MG63 (cell line): ENCODE data around the gene AIM2. TPM values are rescaled to one million over a fixed set of nuclear protein-coding genes. Genes with fewer than 3 reads are reported as not detected.
"Not testable (repeated sequence)": the region's sequence is repeated elsewhere in the genome, so short reads cannot be mapped to it uniquely, and the experiment has no call there.

Source experiments
- DNase-seq: peaks from one replicate; pipeline ENCODE4 v3.0.0-alpha.2; 2020
- H3K27me3 ChIP-seq: fragments of 250-450 bp; sonication (Bioruptor Pico); 2 replicates; pipeline ENCODE4 v1.5.1; 2020; ENCODE audit warnings: mild to moderate bottlenecking, moderate library complexity
- H3K36me3 ChIP-seq: fragments of 250-450 bp; sonication (Bioruptor Pico); 2 replicates; pipeline ENCODE4 v1.5.1; 2020; ENCODE audit warnings: mild to moderate bottlenecking, moderate library complexity
- H3K4me3 ChIP-seq: fragments of 250-450 bp; sonication (Bioruptor Pico); 2 replicates; pipeline ENCODE4 v1.5.1; 2020; ENCODE audit warnings: mild to moderate bottlenecking, moderate library complexity
- H3K9me3 ChIP-seq: fragments of 250-450 bp; sonication (Bioruptor Pico); 2 replicates; pipeline ENCODE4 v1.5.1; 2020; ENCODE audit warnings: mild to moderate bottlenecking, moderate library complexity
- total RNA-seq: library from RNA; depleted of rRNA; stranded (reverse); fragments of >200 nt; shearing (Covaris generic); gene quantifications from 2 replicates; pipeline ENCODE4 v1.2.3, GENCODE V29; 2014; ENCODE audit warnings: low replicate concordance; rRNA removed

AIM2 gene, protein sequence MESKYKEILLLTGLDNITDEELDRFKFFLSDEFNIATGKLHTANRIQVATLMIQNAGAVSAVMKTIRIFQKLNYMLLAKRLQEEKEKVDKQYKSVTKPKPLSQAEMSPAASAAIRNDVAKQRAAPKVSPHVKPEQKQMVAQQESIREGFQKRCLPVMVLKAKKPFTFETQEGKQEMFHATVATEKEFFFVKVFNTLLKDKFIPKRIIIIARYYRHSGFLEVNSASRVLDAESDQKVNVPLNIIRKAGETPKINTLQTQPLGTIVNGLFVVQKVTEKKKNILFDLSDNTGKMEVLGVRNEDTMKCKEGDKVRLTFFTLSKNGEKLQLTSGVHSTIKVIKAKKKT
- total RNA-seq = not detected in 2 replicates

DNA sequence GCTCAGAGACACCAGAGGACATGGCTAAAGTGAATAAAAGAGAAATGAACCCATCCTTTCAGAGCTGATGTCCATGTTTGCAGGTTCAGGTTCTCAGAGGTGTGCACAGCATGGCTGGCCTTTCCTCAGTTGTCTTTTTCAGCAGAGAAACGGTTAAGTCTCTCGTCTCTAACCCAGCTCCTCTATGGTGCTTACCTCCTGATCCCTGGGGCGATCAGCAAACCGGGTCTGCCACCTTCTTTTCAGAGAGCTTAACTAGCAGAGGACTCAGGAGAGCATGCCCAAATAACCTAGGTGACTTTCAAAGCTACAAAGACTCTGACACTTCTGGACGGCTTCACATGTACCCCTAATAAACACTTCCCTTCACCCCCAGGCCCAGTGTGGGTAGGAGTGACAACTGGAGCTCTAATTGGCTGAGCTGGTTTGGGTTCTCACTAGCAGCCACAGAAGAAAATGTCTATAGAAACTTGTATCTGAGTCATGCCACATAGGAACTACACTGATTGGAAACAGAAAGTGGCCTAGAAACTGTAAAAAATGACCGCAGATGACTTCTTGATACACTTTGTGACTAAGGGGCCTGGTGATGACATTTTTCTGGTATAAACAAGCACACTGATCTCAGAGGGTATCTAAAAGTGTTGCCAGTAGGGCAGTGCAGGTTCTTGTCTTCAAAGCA, at the start of gene AIM2:
Gene AIM2, minus strand, starts transcription at position 329 of the 682 bp plus-strand sequence. CDS start 3,267 bp downstream, outside the sequence.
- H3K9me3 ChIP-seq = no peaks in the 10 kb centered on the region
- no peak for DNase-seq
- H3K36me3 ChIP-seq = no peaks in the 10 kb centered on the region
- H3K27me3 ChIP-seq = peaks cover 9% of the 10 kb centered on the region
- no peak within 1 kb of the TSS for H3K4me3 ChIP-seq

DNA sequence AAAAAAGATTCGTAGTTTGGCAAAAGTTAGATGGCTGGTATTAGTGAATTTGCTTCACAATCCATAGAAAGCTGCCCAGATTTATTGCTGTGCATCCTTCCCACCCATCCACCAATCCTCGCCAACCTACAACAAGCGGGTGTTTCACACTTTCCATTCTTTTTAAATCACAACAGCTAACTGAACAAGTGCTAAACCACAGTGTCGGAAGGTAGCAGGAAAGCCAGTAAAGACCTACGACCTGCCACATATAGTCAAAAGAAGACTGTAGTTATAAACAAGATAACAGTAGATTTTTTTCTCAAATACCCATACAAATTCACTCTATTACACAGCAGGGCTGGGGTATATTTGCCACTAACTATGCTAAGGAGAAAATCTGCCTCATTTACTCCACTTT, 47.0 kb upstream of the AIM2 start:
- no peaks in the 10 kb centered on the region for H3K36me3 ChIP-seq
- no peaks in the 10 kb centered on the region; the same call in 1 of the 2 replicates for H3K9me3 ChIP-seq
- no peak overlapping the region for H3K4me3 ChIP-seq
- no peaks in the 10 kb centered on the region for H3K27me3 ChIP-seq
- DNase-seq = no peak

DNA sequence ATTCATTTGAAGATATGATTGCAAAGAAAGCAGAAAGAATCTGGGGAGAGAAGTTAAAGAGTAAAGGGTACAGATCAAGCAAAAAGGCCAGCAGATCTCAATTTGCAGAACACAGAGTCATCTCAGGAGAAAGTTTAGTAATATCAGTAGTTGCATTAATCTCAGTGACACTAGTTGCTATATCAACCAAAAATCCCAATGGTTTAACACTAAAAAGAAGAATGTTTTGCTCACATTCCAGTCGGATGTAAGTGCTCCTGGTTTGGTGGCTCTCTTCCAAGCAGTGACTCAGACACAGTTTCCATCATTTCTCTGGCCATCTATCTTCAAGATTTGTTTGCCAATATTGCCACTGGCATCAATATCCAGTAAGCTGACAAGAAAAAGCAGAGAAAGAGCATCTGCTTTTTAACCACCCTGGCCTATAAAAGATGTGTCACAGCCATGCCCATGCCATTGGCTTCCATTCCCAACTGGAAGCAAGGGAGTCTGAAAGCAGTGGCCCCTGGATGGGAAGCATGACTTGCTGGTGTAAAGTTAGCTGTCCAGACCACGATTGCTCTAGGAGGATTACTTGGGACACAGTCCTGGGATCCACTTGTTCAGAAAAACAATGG, 45.5 kb upstream of the AIM2 start:
- Histone ChIP-seq H3K4me3 (no peak overlapping the region), H3K27me3 (no peaks in the 10 kb centered on the region; the same call in none of the 2 replicates), H3K36me3 (no peaks in the 10 kb centered on the region), H3K9me3 (no peaks in the 10 kb centered on the region; the same call in 1 of the 2 replicates)
- peak; percentile 34 for DNase-seq

DNA sequence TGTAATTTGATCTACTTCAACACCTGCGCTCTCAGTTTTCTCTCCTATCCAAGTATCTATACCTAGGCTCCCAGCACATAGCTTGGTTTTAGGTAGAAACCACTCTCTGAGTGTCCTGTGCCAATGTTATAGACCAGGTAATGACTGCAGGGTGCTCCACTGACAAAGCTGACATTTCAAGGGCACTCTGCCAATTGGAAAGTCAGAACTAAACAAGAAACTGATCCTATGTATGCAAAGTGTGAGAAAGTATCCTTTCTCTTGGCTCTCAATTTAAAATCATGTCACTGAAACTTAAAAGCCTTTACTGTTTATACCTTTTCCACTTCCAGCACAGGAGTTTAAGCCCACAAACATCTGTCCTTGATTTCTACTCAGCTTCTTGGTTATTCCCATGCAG, 45.0 kb upstream of the AIM2 start:
- no peak overlapping the region for H3K4me3 ChIP-seq
- H3K27me3 ChIP-seq = no peaks in the 10 kb centered on the region; the same call in none of the 2 replicates
- no peak for DNase-seq
- no peaks in the 10 kb centered on the region for H3K36me3 ChIP-seq
- H3K9me3 ChIP-seq = no peaks in the 10 kb centered on the region; the same call in 1 of the 2 replicates

DNA sequence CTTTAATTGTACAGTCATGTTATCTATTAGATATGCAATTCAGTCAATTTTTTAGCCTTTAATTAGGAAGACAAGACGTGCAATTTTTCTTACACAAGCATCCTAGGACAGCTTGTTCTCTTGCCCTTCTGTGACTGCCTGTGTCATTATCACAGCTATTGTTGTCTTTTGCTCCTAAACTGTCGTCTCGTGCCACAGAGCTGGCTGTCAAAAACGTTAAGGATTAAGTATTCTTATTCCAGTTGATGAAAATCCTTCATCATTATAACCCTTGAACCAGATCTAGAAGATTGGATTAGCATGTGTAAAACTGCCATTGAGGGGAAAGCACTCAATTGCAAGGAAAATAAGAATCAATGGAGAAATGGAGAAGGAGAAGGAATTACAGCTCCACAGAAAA, 43.8 kb upstream of the AIM2 start:
- no peaks in the 10 kb centered on the region; the same call in none of the 2 replicates for H3K27me3 ChIP-seq
- no peak for DNase-seq
- H3K4me3 ChIP-seq = no peak overlapping the region
- H3K9me3 ChIP-seq = no peaks in the 10 kb centered on the region; the same call in 1 of the 2 replicates
- no peaks in the 10 kb centered on the region for H3K36me3 ChIP-seq

DNA sequence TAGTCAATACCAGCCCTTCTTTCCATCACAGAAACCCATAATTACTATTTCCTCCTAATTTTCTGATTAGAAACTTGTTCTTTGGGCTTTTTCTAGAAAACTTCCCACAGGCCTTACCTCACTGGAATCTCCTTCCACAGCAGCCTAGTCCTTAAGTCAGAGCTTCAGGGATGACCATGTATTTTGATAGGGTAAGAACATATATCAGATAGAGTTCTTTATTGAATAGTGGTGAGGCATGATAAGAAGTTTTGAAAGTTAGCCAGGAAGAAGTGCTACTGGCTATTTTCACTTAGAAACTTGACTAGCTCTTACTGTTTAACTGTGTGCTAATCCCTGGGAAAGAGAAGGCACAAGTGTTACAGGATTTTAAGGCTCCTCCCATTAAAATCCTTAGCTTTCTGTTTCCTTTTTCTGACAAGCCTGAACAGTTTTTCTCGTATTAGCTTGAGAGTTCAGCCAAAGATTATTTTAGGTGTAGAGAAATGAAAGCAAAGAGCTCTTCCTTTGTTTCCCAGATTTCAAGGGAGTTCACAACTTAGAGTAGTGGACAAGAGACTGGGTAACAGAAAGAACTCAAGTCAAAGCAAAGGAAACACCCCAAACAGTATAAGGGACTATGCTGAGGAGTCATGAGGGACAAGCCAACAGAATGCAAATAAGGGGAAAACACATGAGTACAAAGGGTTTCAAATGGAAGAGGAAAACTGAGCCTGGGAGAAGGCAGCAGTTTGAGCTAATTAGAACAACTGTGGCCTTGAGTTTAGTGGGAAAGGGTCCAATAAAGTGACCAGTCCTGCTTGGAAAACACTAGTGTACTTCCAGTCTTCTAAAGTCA, 37.2 kb upstream of the AIM2 start:
- no peaks in the 10 kb centered on the region for H3K9me3 ChIP-seq
- no peak for DNase-seq
- no peaks in the 10 kb centered on the region; the same call in none of the 2 replicates for H3K27me3 ChIP-seq
- H3K4me3 ChIP-seq = no peak overlapping the region
- no peaks in the 10 kb centered on the region for H3K36me3 ChIP-seq

DNA sequence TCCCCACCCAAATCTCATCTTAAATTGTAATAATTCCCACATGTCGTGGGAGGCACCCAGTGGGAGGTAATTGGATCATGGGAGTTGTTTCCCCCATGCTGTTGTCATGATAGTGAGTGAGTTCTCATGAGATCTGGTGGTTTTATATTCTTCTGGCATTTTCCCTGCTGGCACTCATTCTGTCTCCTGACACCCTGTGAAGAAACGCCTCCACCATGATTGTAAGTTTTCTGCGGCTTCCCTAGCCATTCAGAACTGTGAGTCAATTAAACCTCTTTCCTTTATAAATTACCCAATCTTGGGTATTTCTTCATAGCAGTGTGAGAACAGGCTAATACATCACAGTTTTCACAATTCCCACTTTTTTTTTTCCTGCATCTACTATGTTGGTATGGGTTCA, 26.5 kb upstream of the AIM2 start:
- H3K9me3 ChIP-seq, H3K36me3 ChIP-seq, H3K4me3 ChIP-seq, DNase-seq, H3K27me3 ChIP-seq: not testable (repeated sequence)

DNA sequence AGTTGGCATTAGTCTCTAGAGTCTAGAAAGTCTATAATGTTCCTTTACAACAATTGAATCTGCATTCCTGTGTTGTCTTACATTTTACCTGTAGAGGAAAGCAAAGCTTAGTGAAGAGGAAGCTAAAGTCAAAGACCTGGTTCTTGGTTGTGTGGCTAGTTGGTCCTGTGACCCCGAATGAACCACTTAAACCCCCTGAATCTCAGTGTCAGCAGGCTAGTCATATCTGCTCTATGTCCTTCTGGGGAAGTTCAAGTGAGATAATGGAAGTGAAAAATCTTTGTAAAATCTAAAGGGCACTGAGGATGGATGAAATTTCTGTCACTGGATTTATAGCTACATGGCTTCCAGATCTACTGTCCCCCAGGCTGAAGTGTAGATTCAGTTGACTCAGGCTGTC, 24.0 kb upstream of the AIM2 start:
- Histone ChIP-seq H3K9me3 (no peaks in the 10 kb centered on the region), H3K4me3 (no peak overlapping the region), H3K36me3 (no peaks in the 10 kb centered on the region), H3K27me3 (peaks cover 9% of the 10 kb centered on the region)
- DNase-seq = no peak

DNA sequence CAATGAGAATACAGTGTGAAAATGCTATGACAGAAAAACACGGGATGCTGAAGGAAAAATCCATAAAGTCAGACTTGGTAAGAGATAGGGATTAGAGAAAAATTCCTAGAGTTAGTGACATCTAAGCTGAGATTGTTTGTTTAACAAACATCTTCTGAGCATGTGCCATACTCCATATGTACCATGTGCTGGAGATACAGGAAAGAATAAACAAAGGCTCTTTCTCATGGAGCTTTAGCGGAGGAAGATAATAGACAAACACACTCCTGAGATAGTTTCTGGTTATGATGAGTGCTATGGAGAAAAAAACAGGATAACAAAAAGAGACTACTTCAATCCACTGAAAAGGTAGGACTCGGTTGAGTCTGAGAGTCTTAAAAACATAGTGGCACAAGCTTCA, 22.0 kb upstream of the AIM2 start:
- no peaks in the 10 kb centered on the region for H3K36me3 ChIP-seq
- no peak for DNase-seq
- H3K9me3 ChIP-seq = no peaks in the 10 kb centered on the region
- H3K27me3 ChIP-seq = peaks cover 9% of the 10 kb centered on the region
- no peak overlapping the region for H3K4me3 ChIP-seq

DNA sequence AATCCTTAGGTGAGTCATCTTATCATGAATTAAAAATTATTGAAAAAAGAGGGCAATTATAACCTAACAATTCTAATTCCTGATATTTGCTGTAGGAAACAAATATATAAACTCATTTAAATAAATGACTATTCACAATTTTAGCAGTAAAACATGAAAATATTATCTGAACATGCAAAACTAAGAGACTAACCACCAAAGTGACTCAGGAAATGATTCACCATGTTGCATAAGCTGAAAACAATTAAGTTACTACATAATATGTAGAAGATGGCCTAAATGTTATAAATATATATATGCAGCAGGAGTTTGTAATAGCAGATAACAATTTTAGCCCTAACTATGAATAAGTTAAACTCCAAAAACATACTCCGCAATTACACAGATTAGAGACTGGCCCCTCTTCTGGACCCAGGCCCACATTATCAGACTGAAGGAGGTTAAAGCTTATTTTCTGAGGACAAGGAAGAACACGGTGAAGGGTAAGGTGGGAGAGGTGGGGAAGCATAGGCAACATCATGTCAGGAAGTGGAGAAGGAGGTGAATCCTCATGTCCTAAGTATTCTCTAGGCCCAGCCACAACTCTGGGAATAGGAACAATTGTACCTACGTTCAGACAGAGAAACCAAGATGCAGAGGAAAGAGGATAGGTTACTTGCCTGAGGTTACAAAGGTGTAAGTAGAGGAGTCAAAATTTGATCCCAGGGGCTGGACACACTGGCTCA, 15.6 kb upstream of the AIM2 start:
- Histone ChIP-seq H3K4me3 (no peak overlapping the region), H3K9me3 (no peaks in the 10 kb centered on the region; the same call in 1 of the 2 replicates), H3K27me3 (peaks cover 2% of the 10 kb centered on the region), H3K36me3 (no peaks in the 10 kb centered on the region)
- no peak for DNase-seq

DNA sequence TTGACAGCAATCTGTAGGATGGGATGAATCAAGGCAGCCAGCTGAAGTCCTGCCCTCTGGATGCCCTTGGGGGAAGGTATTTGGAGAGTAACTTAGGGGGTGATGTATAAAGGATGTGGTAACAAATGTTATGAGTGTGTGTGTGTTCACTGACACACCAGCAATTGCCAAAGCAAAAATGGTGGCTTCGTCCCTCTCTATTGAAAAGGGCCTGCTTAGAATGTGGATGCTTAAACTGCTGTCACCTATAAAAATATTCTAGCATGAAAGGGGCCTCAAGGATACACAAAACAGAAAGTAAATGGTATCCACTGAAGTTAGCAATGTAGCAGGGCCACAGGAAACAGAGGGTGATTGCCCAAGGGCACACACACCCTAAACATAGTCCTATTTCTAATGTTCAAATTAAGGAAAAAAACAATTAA, 15.1 kb upstream of the AIM2 start:
- H3K36me3 ChIP-seq = no peaks in the 10 kb centered on the region
- H3K27me3 ChIP-seq = no peaks in the 10 kb centered on the region; the same call in 1 of the 2 replicates
- H3K9me3 ChIP-seq = no peaks in the 10 kb centered on the region; the same call in 1 of the 2 replicates
- DNase-seq = no peak
- no peak overlapping the region for H3K4me3 ChIP-seq

DNA sequence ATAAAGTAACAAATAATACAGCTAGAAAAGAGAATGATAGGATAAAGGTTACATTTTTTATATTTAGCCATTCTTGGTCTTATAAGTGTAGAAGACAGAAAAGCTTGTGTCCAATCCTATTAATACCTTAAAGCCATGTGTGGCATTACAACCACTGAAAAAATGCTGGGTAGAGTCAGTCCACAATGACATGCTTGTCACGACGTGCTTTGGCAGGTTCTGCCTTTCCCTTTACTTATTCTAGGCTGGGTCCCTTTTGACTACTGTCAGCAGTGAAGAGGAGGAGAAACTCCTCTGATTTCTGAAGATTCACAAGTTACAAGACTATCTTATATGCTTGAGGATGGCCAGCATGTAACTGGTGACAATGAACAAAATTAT, 14.6 kb upstream of the AIM2 start:
- DNase-seq = no peak
- Histone ChIP-seq H3K9me3 (no peaks in the 10 kb centered on the region; the same call in 1 of the 2 replicates), H3K27me3 (no peaks in the 10 kb centered on the region; the same call in 1 of the 2 replicates), H3K36me3 (no peaks in the 10 kb centered on the region), H3K4me3 (no peak overlapping the region)

DNA sequence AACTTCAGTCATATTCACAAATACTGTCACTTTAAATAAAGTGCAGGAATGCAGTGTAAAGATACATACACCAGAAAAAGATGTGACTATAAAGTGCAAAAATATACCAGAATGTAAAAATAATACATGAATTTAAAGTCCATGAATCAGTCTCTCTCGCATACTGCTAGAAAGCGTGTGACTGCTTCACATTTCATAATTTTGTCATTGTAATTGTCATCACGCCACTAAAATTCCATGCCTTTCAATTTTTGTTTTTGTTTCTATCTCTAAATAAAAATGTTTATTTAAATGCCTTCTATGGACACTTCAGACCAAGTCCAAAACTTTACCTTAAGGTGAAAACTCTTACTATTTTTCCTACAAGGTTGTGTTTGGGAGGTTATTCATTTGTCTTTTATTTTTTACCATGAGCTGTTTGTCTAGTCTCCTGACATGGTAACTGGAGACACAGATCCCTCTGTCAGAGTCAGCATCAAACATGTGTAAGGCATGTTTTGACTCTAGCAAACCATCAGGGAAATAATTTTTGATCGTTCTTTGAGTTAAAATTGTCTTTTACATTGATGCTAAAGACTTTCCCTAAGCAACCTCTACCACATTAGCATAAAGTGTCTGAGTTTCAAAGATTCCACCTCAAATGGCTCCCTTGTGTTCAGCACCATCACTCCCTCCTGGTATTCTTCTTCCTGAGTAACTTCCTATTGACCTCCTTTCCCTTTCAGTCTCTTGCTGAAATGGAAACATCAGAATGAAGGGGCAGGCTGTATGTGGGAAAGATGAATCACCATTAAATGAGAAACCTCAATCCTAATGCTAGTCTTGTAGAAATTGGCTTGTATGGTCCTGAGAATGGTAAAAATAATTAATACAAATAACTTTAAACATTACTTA, 14.0 kb upstream of the AIM2 start:
- no peaks in the 10 kb centered on the region; the same call in 1 of the 2 replicates for H3K9me3 ChIP-seq
- no peak overlapping the region for H3K4me3 ChIP-seq
- no peak for DNase-seq
- H3K36me3 ChIP-seq = no peaks in the 10 kb centered on the region
- H3K27me3 ChIP-seq = no peaks in the 10 kb centered on the region

DNA sequence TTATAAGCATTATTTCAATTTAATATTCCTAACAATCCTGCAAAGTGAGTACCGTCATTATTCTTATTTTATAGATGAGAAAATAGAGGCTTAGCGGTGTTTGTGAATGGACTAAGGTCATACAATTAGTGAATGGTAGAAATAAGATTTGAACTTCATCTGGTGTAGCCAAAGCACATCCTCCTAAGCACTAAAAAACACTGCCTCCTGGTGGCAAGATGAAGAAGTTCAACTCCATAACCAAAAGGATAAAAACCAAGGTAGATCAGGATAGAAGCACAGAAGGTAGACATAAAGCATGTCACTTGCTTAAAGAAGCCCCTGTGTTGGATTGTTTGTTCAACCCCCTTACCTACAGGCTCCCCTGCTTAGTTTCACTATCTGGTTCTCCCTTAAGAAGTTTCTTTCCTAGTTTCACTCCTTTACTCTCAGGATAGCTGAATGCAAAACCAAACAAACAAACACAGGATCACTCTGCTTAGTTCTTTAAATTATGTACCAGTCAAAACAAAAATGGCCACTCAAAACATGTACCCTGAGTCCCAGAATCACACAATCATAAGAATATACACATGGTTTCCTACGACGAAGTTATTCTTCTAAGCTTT, 12.7 kb upstream of the AIM2 start:
- Histone ChIP-seq H3K27me3 (no peaks in the 10 kb centered on the region), H3K36me3 (no peaks in the 10 kb centered on the region), H3K9me3 (no peaks in the 10 kb centered on the region; the same call in 1 of the 2 replicates), H3K4me3 (no peak overlapping the region)
- DNase-seq = no peak
